GM21360 (cell line): ENCODE results near the gene NEK10.
"Not testable (repeated sequence)": the region's sequence is repeated elsewhere in the genome, so short reads cannot be mapped to it uniquely, and the experiment has no call there.

Source experiments
- ATAC-seq: cut with Tn5 transposase; IDR thresholded peaks from one replicate; pipeline ENCODE4 v1.9.1; 2021; ENCODE audit warnings: mild to moderate bottlenecking, moderate library complexity; ENCODE audit not compliant: unreplicated experiment

Gene NEK10

DNA sequence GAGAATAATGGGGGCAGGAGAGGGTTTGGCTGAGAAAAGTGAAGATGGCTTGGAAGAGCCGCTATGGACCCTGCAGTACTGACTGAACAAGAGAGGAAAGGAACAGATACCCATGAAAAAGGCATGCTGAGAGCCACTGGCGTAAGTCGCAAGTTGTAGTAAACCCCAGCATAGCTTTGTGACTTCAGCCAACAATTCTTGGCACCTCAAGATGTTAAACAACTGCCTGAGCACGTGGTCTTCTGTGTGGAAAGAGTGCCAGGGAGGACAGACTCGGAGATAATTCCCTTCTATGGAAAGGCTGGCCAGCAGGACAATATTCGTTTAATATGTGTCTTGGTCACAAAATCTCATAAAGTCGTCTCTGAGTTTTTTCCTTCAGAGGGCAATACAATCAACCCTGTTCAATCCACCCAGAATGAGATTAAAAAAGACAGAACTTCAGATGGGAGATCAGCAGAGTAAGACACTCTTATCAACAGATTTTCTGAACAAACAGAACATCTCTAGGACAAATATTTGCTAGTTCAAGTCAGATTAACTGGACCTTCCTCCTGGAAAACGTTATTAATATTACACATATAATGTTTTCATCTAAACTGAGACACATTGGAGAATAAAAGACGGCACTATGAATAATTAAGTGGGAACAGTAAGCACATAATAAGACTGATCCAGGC, 49.2 kb downstream of the NEK10 start:
- ATAC-seq: no peak

GRCh38 chr3:27319304-27319703, 49.9 kb downstream of the NEK10 start:
- no peak for ATAC-seq

DNA sequence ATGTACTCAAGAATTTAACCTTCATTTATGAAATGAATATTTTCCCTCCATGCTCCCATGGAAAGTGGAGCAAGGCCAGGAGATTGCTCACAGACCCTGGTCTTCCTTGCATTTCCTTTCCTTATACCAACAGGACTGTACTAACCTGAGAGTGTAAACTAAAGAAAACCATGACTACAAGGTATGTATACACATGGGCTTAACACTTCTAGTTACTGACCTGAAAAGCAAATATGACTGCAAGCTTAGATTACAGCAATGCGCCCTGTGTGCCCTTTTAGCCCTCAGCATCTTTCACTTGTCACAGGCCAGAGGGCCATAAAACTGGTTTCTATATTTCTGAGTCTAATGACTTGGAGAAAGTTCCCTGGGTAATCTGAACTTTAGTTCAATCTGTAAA, 52.1 kb downstream of the NEK10 start:
- no peak for ATAC-seq

- ATAC-seq: no peak
Observed at GRCh38 chr3:27315003-27315402, 54.2 kb downstream of the NEK10 start.

DNA sequence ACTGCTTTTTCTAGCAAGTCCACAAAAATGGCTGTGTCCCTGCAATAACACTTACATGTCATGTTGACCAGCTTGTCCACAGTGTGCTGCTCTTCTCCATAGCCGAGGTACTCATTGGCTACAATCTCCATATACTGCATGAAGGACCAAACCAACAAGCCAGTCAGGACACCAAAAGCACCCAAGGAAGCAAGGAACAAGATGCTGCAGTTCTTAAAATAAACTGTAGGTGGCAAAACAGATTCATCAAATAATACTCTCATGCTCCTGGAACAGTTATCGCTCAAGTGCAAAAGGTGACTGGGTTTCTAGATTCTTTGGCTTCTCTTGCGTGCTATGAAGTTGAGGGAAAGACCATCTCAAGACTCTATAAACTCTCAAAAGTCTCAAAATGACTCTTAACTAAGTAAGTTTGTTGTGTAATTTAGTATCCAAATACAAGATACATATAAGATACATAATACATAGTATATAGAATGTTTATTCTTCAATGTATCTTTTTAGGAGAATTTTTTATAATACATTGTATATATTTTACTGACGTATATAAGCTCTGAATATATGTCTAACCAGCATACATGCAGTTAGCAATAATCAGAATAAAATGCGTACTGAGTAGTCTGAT, 57.0 kb downstream of the NEK10 start:
- peak; percentile 91 for ATAC-seq

- no peak for ATAC-seq
Observed at GRCh38 chr3:27311400-27311799, 57.8 kb downstream of the NEK10 start.

GRCh38 chr3:27310688-27311087, 58.5 kb downstream of the NEK10 start:
- no peak for ATAC-seq

DNA sequence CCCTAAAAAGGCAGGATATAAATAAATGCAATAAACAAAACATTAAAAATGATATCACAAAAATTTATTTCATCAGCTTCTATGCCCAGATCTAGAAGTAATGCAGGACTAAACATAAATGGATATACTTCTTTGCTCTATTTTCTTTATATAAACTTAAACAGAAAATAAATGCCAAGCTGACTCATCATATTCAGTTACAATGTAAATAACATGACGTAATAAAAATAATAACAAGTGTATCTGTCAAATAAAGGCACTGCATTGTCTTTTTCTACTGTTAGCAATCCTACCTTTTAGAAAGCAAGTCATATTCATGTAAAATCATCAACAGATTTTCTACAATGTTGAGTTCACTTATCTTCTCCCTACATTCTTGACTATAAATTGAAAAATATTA, 61.6 kb downstream of the NEK10 start:
- ATAC-seq: no peak

DNA sequence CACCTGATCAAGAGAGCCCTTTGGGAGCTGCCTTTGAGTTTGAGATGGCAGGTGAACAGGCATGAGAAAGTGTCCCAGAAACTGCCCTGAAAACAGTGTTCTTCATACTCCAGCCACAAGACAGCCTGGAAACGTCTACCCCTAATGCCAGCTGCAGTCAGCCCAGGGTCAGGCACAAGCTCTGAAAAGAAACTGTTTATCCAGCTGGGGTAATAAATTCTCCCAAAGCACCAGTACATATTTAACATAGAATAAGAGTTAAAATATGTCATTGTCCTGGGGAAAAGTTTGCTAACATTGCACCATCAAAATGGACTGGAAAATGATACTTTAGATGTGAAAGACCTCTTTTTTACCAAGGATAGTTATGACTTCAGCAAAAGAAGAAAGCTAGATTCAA, 66.3 kb downstream of the NEK10 start:
- ATAC-seq: no peak

DNA sequence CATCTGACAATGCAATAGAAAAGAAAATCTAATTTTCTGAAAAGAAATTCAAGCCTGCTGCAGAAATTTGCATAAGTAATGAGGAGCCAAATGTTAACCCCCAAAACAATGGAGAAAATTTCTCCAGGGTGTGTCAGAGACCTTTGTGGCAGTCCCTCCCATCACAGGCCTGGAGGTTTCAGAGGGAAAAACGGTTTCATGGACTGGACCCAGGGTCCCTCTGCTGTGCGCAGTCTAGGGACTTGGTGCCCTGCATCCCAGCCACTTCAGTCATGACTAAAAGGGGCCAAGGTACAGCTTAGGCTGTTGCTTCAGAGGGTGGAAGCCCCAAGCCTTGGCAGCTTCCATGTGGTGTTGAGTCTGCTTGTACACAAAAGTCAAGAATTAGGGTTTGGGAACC, 70.2 kb downstream of the NEK10 start:
- not testable (repeated sequence) for ATAC-seq

GRCh38 chr3:27293939-27294338, 75.2 kb downstream of the NEK10 start:
- no peak for ATAC-seq

DNA sequence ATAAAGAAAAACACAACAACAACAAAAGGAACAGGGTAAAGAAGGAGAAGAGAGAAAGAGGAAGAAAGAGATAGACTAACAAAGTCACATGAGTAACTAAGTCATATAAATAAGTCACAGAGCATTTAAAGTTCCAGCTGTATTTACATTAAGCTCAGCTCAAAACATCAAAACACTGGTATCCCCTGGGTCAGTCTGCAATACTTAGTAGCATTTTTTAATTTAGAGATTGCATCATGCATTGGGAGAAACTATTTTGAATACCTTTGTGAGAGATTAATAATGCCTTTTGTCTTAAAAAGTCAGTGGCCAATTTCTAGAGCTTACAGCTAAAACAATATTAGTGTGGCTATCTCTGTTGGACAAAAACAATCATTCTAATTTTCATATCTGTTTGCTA, 78.4 kb downstream of the NEK10 start:
- no peak for ATAC-seq

DNA sequence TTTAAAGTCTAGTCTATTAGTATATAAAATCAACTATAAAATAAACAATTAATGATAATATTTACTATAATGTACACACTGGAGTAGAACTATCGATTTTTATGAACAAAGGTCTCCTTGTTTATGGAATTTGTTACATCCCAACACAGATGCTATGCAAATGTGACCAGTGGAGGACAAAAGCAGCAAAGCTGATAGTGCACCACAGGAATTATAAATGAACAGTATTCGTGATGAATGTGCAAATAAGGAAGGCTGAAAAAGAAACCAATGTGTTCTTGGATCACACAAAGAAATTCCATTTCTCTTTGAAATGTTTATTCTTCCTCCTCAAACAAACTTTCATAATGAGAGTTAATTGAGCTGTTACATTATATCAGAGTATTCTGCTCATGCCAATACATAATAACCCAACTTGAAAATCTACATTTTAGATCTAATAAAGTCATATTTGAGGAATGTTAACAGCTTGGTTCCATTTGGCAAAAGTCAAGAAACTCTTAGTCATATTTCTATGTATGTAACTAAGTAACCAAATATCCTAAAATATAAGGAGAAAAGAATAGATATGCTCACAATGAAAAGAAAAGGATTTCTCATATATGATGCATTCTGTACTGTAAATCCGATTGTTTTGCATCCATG, 79.3 kb downstream of the NEK10 start:
- ATAC-seq: no peak

DNA sequence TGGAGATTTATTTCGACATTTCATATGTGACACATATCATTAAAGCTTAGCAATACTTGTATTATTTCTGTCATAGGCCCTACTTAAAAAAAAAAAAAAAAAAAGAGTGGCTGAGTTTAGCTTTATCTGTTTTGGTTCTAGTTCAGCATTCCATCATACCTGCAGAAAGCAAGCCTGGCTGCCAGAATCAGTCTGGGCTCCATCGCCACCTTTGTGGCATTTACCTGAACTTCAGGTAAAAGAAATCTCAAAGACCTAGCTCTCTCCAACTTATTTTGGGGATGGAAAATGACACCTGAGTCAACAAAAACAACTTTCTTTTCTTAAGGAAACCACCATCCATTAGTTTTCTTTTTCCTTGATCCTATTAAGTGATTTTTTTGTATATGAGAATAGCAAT, 82.1 kb downstream of the NEK10 start:
- ATAC-seq: no peak

GRCh38 chr3:27286467-27286866, 82.7 kb downstream of the NEK10 start:
- ATAC-seq: not testable (repeated sequence)

GRCh38 chr3:27285668-27286067, 83.5 kb downstream of the NEK10 start:
- ATAC-seq: no peak

DNA sequence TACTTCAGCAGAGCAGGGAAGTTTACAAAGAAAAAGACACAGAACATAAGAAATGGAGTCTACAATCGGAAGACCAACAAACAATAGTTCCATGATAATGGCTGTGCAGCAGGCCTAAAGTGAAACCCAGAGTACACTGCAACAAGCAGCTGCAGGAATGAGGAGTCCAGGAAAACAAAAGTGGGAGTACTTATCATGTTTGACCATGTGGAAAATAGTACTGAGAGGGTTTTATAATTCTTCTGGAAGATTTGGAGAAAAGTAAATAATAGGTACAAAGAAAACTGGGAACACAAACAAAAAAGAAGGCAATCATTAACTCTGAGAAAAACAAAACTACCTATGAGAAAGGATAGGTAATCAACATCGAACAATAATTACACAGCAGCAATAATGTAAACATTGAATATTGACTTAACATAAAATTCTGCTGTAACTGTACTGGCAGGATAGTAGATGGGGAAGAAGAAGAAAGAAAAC, 87.5 kb downstream of the NEK10 start:
- ATAC-seq: no peak

- no peak for ATAC-seq
Observed at GRCh38 chr3:27279123-27279522, 90.1 kb downstream of the NEK10 start.

GRCh38 chr3:27278383-27279055, 90.7 kb downstream of the NEK10 start:
- ATAC-seq: no peak

DNA sequence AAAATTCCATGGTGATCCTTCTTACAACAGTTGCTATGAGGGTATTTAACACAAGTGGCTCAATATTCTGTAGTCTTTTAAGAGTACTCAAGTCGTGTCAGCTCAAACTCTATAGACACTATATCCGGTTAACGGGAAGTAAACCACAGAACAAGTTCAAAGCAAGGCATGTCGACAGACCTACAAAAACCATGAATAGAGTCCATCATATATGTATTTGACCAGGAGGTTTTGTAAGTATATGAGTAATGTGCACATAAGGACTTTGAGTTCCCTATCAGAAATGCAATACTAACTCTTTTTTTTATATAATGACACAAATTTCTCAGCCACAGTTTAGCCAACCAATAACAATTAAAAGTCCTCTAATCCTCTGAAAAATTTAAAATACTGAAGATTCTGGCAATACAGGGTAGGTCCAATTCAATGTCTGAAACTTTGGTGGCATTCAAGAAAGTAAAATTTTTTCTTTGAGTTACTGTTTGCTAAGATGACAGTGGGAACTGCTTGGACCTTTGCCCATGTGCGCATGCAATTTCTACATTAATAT, 93.7 kb downstream of the NEK10 start:
- no peak for ATAC-seq

GRCh38 chr3:27271890-27272289, 97.3 kb downstream of the NEK10 start:
- ATAC-seq: no peak
